ENCODE measurements around the gene NMRAL1.

GRCh38 chr16:4475880-4476788, 1.7 kb upstream of the NMRAL1 start, which contains the start of gene HMOX2:
- TF ChIP-seq CTCF (IDR thresholded peaks at IDR 0.05), result peak in 1 of 3 donors; percentile 41
- TF ChIP-seq POLR2A (IDR thresholded peaks at IDR 0.05), result peak; percentile 19
- TF ChIP-seq EP300 (IDR thresholded peaks at IDR 0.05), result no peak

Measured in ovary (tissue), 3 donors.